Lung (tissue), 12 donors: ENCODE measurements around the gene PHLDA1. TPM values are rescaled to one million over a fixed set of nuclear protein-coding genes. Genes with fewer than 3 reads are reported as not detected.

Experiments
- ATAC-seq: fragments of 200-7000 bp; cut with Tn5 transposase; one replicate; pipeline ENCODE4 v1.9.1; 2020; ENCODE audit warnings: moderate number of reproducible peaks; ENCODE audit not compliant: insufficient read depth, low FRiP score
- DNase-seq, 3 donors: peaks; one replicate each; pipeline ENCODE4 v3.0.0-alpha.2; 2013 to 2017
- H3K27ac ChIP-seq, 2 donors: one replicate each; pipeline ENCODE4 v1.5.1; 2013; ENCODE audit warnings: mild to moderate bottlenecking in 2 of 2, moderate library complexity in 2 of 2, control low read depth in 1 of 2, inconsistent platforms in 1 of 2, low read depth in 1 of 2, low read length in 1 of 2
- H3K27me3 ChIP-seq, 3 donors: one replicate each; pipeline ENCODE4 v1.5.1; 2013; ENCODE audit warnings: low read length in 2 of 3; ENCODE audit not compliant: control insufficient read depth in 3 of 3, insufficient read depth in 3 of 3
- H3K36me3 ChIP-seq, 4 donors: one replicate each; pipeline ENCODE4 v1.5.1; 2013; ENCODE audit warnings: low read length in 4 of 4, mild to moderate bottlenecking in 1 of 4, moderate library complexity in 1 of 4; ENCODE audit not compliant: control insufficient read depth in 4 of 4, insufficient read depth in 4 of 4
- H3K4me1 ChIP-seq, 5 donors: one replicate each; pipeline ENCODE4 v1.5.1; 2013; ENCODE audit warnings: low read length in 5 of 5, mild to moderate bottlenecking in 2 of 5, moderate library complexity in 1 of 5; ENCODE audit not compliant: control insufficient read depth in 5 of 5, insufficient read depth in 5 of 5
- H3K4me3 ChIP-seq: one replicate; pipeline ENCODE4 v1.5.1; 2013; ENCODE audit warnings: mild to moderate bottlenecking, control low read depth, moderate library complexity
- H3K9ac ChIP-seq, 2 donors: one replicate each; pipeline ENCODE4 v1.5.1; 2013; ENCODE audit warnings: low read length in 2 of 2, control low read depth in 1 of 2; ENCODE audit not compliant: insufficient read depth in 1 of 2
- H3K9me3 ChIP-seq, 4 donors: one replicate each; pipeline ENCODE4 v1.5.1; 2013; ENCODE audit warnings: low read length in 3 of 4, mild to moderate bottlenecking in 1 of 4, moderate library complexity in 1 of 4; ENCODE audit not compliant: control insufficient read depth in 4 of 4, insufficient read depth in 3 of 4
- CTCF ChIP-seq: IDR thresholded peaks from 2 replicates; pipeline ENCODE4 v1.5.1; 2012; ENCODE audit warnings: mild to moderate bottlenecking; ENCODE audit errors: control extremely low read depth, extremely low read depth
- WGBS, 2 donors: extraction: QIAGEN DNeasy Blood & Tissue Kit; methylation state at CpG; one replicate each; pipeline ENCODE4 v1.1.7; 2013; 5-methylcytosine and 5-hydroxymethylcytosine counted together
- polyA plus RNA-seq, 2 donors: library from polyadenylated mRNA; stranded (reverse); fragments of 200-250 nt; gene quantifications; one replicate each; pipeline ENCODE4 v1.2.1, GENCODE V29; 2013
- total RNA-seq, 2 donors: library from RNA; depleted of rRNA in 1 of 2; stranded (reverse); fragments of >200 nt in 1 of 2; gene quantifications; one replicate each; pipeline ENCODE4 v1.2.1, GENCODE V29; 2014 to 2021
- donor health status: control.
- donor health status: control.
- donor health status: Bipolar disorder and iron deficiency.
- donor health status: healthy.
- donor health status: DM: yes; HTN: yes; CAD: no.

Gene PHLDA1
- total and polyA plus RNA-seq, 4 donors = 6.5 to 22.1 (median 17.2) TPM

GRCh38 chr12:76002598-76003354 lies 28.8 kb downstream of the PHLDA1 start:
- Histone ChIP-seq H3K36me3 (no peaks in the 10 kb centered on the region), H3K4me1 (peaks cover 0 to 9% (median 0%) of the 10 kb centered on the region in 5 donors), H3K4me3 (no peak overlapping the region), H3K27me3 (no peaks in the 10 kb centered on the region), H3K9me3 (peaks cover 0 to 2% (median 0%) of the 10 kb centered on the region in 4 donors), H3K9ac (no peak overlapping the region), H3K27ac (no peak overlapping the region)
- 70 to 88% methylated on average over 1 of the region's 1 CpG for WGBS, 2 donors
- DNase-seq (no peak), ATAC-seq (no peak)
- TF ChIP-seq CTCF = no peak

GRCh38 chr12:75998292-75999063 lies 33.1 kb downstream of the PHLDA1 start:
- no peak for TF ChIP-seq CTCF
- H3K27me3 ChIP-seq = no peaks in the 10 kb centered on the region
- no peaks in the 10 kb centered on the region for H3K9me3 ChIP-seq
- H3K4me3 ChIP-seq = no peak overlapping the region
- no peak overlapping the region for H3K9ac ChIP-seq
- peaks cover 0 to 18% (median 2%) of the 10 kb centered on the region in 5 donors for H3K4me1 ChIP-seq
- ATAC-seq (no peak), DNase-seq (no peak)
- H3K27ac ChIP-seq = no peak overlapping the region
- 83 to 92% methylated on average over 4 of the region's 4 CpGs for WGBS, 2 donors
- H3K36me3 ChIP-seq = no peaks in the 10 kb centered on the region

GRCh38 chr12:75997658-75998057 lies 33.9 kb downstream of the PHLDA1 start:
- no peak for DNase-seq
- no peak overlapping the region for H3K27ac ChIP-seq
- ATAC-seq = no peak
- no peak for TF ChIP-seq CTCF
- H3K4me1 ChIP-seq = peaks cover 0 to 12% (median 0%) of the 10 kb centered on the region in 5 donors
- H3K9me3 ChIP-seq = no peaks in the 10 kb centered on the region
- WGBS, 2 donors = 74 to 82% methylated on average over 3 of the region's 3 CpGs
- H3K27me3 ChIP-seq = no peaks in the 10 kb centered on the region
- no peak overlapping the region for H3K9ac ChIP-seq
- H3K4me3 ChIP-seq = no peak overlapping the region
- no peaks in the 10 kb centered on the region for H3K36me3 ChIP-seq
